ENCODE results near the gene OR9Q1.

Gene OR9Q1

GRCh38 chr11:58034471-58034870, 10.8 kb downstream of the OR9Q1 start:
- no peak for DNase-seq (ENCODE audit: low read depth in 2 of 2)

- no peak for DNase-seq (ENCODE audit: low read depth in 2 of 2)
These were observed 15.9 kb downstream of the OR9Q1 start for GRCh38 chr11:58039589-58039988.

- no peak for DNase-seq (ENCODE audit: low read depth in 2 of 2)
These were observed 19.7 kb downstream of the OR9Q1 start for GRCh38 chr11:58043379-58043778.

- no peak for DNase-seq (ENCODE audit: low read depth in 2 of 2)
These were observed 22.6 kb downstream of the OR9Q1 start for GRCh38 chr11:58046231-58046630.

- no peak for DNase-seq (ENCODE audit: low read depth in 2 of 2)
These were observed 24.1 kb downstream of the OR9Q1 start for GRCh38 chr11:58047818-58048217.

GRCh38 chr11:58055806-58056401, 32.2 kb downstream of the OR9Q1 start:
- DNase-seq (ENCODE audit: low read depth in 2 of 2), result no peak

- DNase-seq (ENCODE audit: low read depth in 2 of 2), result no peak
These were observed 33.8 kb downstream of the OR9Q1 start for GRCh38 chr11:58057481-58057880.

GRCh38 chr11:58058276-58059006, 34.8 kb downstream of the OR9Q1 start:
- DNase-seq (ENCODE audit: low read depth in 2 of 2), result no peak

GRCh38 chr11:58059007-58059350, 35.3 kb downstream of the OR9Q1 start:
- DNase-seq (ENCODE audit: low read depth in 2 of 2), result peak; percentile 57 to 67

- DNase-seq (ENCODE audit: low read depth in 2 of 2), result no peak
These were observed 36.9 kb downstream of the OR9Q1 start for GRCh38 chr11:58060535-58060934.

GRCh38 chr11:58060939-58061672, 37.4 kb downstream of the OR9Q1 start:
- DNase-seq (ENCODE audit: low read depth in 2 of 2), result no peak

GRCh38 chr11:58061813-58062212, 38.1 kb downstream of the OR9Q1 start:
- DNase-seq (ENCODE audit: low read depth in 2 of 2), result no peak

GRCh38 chr11:58067685-58068084, 44.0 kb downstream of the OR9Q1 start:
- DNase-seq (ENCODE audit: low read depth in 2 of 2), result no peak

GRCh38 chr11:58068655-58069054, 45.0 kb downstream of the OR9Q1 start:
- DNase-seq (ENCODE audit: low read depth in 2 of 2), result no peak

GRCh38 chr11:58070585-58070984, 46.9 kb downstream of the OR9Q1 start:
- DNase-seq (ENCODE audit: low read depth in 2 of 2), result no peak

- DNase-seq (ENCODE audit: low read depth in 2 of 2), result no peak
These were observed 52.1 kb downstream of the OR9Q1 start for GRCh38 chr11:58075781-58076180.

- DNase-seq (ENCODE audit: low read depth in 2 of 2), result no peak
These were observed 62.8 kb downstream of the OR9Q1 start for GRCh38 chr11:58086528-58086927.

GRCh38 chr11:58097437-58097836, 73.8 kb downstream of the OR9Q1 start:
- no peak for DNase-seq (ENCODE audit: low read depth in 2 of 2)

GRCh38 chr11:58121096-58121495, 97.4 kb downstream of the OR9Q1 start:
- DNase-seq (ENCODE audit: low read depth in 2 of 2), result no peak

- no peak for DNase-seq (ENCODE audit: low read depth in 2 of 2)
These were observed 101.8 kb downstream of the OR9Q1 start, which contains the start of gene OR9I1 for GRCh38 chr11:58125469-58125868. Gene OR9I1 (minus strand): TSS chr11:58125530. CDS start chr11:58119444, 6,086 bp downstream.

GRCh38 chr11:58127350-58127749, 103.7 kb downstream of the OR9Q1 start:
- no peak for DNase-seq (ENCODE audit: low read depth in 2 of 2)

- DNase-seq (ENCODE audit: low read depth in 2 of 2), result no peak
These were observed 109.8 kb downstream of the OR9Q1 start for GRCh38 chr11:58133309-58134076.

Data from fibroblast of skin of left quadriceps (primary cell).